ENCODE data around the gene DHX32. TPM values are rescaled to one million over a fixed set of nuclear protein-coding genes. Genes with fewer than 3 reads are reported as not detected.

DHX32 gene
- total RNA-seq, 1 experiment from 2014 or later, result 12.0 TPM

DNA sequence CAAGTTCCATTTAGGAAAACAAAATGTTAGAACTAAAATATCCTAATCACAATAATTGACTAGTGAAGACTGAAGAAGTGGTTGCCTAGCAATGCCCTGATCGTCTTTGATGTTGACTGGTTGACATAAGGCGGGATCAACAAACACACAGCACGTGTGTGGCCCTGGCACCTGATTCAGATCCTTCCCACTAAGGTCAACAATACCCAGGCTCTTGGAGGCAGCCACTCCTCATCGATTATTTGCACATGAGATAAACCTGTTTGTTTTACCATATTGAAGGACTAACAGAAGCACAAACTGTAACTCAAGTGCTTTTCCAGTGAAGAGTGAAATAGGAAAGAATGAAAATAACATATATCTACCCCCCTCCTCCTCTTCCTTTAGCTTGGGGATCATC, 30.9 kb upstream of the DHX32 start:
- H3K79me1 ChIP-seq (ENCODE audit: insufficient read depth, low read depth, low read length, poor library complexity, severe bottlenecking), result no peaks in the 10 kb centered on the region
- no peak overlapping the region for H2BK15ac ChIP-seq (ENCODE audit: low read depth, low read length)
- no peak overlapping the region for H2BK20ac ChIP-seq (ENCODE audit: low read depth, low read length, poor library complexity, severe bottlenecking)
- no peak overlapping the region for H3K14ac ChIP-seq (ENCODE audit: insufficient read depth, low read length)
- H3K23me2 ChIP-seq (ENCODE audit: insufficient read length, low read depth, low read length, poor library complexity, severe bottlenecking), result no peaks in the 10 kb centered on the region
- no peak overlapping the region for H2AK5ac ChIP-seq (ENCODE audit: insufficient read length, low read length)
- Mint-ChIP-seq H3K4me1 (peaks cover 6 to 10% of the 10 kb centered on the region in 2 experiments), H3K27me3 (ENCODE audit: low read depth) (no peaks in the 10 kb centered on the region; the same call in 1 of the 2 replicates), H3K9me3 (peaks cover 13 to 18% of the 10 kb centered on the region in 2 experiments), H3K36me3 (ENCODE audit: insufficient read depth in 1 of 3, low read depth in 3 of 3) (peaks cover 0 to 14% (median 10%) of the 10 kb centered on the region in 3 experiments; a peak in 5 of 7 replicates), H3K4me3 (no peak overlapping the region), H3K27ac (no peak overlapping the region)
- H2BK12ac ChIP-seq (ENCODE audit: insufficient read length, low read depth, low read length), result no peak overlapping the region
- no peak overlapping the region for H2AFZ ChIP-seq (ENCODE audit: low read length)
- no peak overlapping the region for H4K91ac ChIP-seq (ENCODE audit: insufficient read length, low read depth, low read length)
- H3T11ph ChIP-seq (ENCODE audit: low read length), result no peak overlapping the region
- no peaks in the 10 kb centered on the region for H3K27me3 ChIP-seq (ENCODE audit: insufficient read depth, low read length)
- H3K18ac ChIP-seq (ENCODE audit: insufficient read length, low read depth, low read length), result no peak overlapping the region
- TF ChIP-seq, protein P1, sequence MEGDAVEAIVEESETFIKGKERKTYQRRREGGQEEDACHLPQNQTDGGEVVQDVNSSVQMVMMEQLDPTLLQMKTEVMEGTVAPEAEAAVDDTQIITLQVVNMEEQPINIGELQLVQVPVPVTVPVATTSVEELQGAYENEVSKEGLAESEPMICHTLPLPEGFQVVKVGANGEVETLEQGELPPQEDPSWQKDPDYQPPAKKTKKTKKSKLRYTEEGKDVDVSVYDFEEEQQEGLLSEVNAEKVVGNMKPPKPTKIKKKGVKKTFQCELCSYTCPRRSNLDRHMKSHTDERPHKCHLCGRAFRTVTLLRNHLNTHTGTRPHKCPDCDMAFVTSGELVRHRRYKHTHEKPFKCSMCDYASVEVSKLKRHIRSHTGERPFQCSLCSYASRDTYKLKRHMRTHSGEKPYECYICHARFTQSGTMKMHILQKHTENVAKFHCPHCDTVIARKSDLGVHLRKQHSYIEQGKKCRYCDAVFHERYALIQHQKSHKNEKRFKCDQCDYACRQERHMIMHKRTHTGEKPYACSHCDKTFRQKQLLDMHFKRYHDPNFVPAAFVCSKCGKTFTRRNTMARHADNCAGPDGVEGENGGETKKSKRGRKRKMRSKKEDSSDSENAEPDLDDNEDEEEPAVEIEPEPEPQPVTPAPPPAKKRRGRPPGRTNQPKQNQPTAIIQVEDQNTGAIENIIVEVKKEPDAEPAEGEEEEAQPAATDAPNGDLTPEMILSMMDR (conservative IDR thresholded peaks at IDR 0.05), result no peak
- no peak overlapping the region for H3K27ac ChIP-seq (ENCODE audit: insufficient read length, low read depth, low read length)
- no peak overlapping the region for H3K4me2 ChIP-seq (ENCODE audit: insufficient read depth, insufficient read length, low read length)
- H3K79me2 ChIP-seq (ENCODE audit: insufficient read depth, low read length), result no peaks in the 10 kb centered on the region
- H3K9me3 ChIP-seq (ENCODE audit: control insufficient read depth, low read depth, low read length), result peaks cover 11% of the 10 kb centered on the region
- H3K56ac ChIP-seq (ENCODE audit: insufficient read length, low read depth, low read length), result no peak overlapping the region
- DNase-seq, result no peak
- no peak overlapping the region for H2BK120ac ChIP-seq (ENCODE audit: low read depth, low read length, poor library complexity, severe bottlenecking)
- H4K8ac ChIP-seq (replicated peaks; ENCODE audit: insufficient read length, low read depth, low read length), result no peak overlapping the region
- H3K23ac ChIP-seq (ENCODE audit: insufficient read length, low read depth, low read length), result no peak overlapping the region
- H4K20me1 ChIP-seq (ENCODE audit: control insufficient read depth, insufficient read depth, insufficient read length), result no peaks in the 10 kb centered on the region
- no peak overlapping the region for H3K9ac ChIP-seq (ENCODE audit: extremely low read depth, insufficient read length, low read length)
- no peak overlapping the region for H4K5ac ChIP-seq (ENCODE audit: insufficient read length, low read depth, low read length)
- no peaks in the 10 kb centered on the region for H3K4me1 ChIP-seq (ENCODE audit: insufficient read depth, low read length)
- H3K4ac ChIP-seq (ENCODE audit: low read depth, low read length), result no peak overlapping the region
- no CpG with 5 or more reads among the region's 4 CpGs for WGBS (ENCODE audit: extremely low coverage, insufficient read length, low lambda C conversion rate)
- H2BK5ac ChIP-seq (ENCODE audit: insufficient read length, low read length), result no peak overlapping the region
